SK-N-SH (cell line): ENCODE results near the gene TPP2.

ENCODE experiments used
- EZH2phosphoT487 ChIP-seq: fragments of 200-600 bp; sonication (generic); IDR thresholded peaks from 2 replicates; pipeline ENCODE4 v1.6.1; 2017; ENCODE audit warnings: low read depth, mixed run types, mild to moderate bottlenecking, antibody characterized with exemption, moderate library complexity, borderline replicate concordance
- SMC3 ChIP-seq: IDR thresholded peaks from 2 replicates; pipeline ENCODE4 v1.6.1; 2012; ENCODE audit warnings: low read depth, low read length, improper control_type of control experiment
- TF ChIP-seq, protein P1 (sequence below): IDR thresholded peaks from 2 replicates; pipeline ENCODE4 v1.4.0; 2012; ENCODE audit warnings: low read depth, borderline replicate concordance
- TF ChIP-seq, protein P2 (sequence below): fragments of 200-600 bp; sonication (generic); IDR thresholded peaks from 2 replicates; pipeline ENCODE4 v1.6.1; 2017; ENCODE audit warnings: antibody characterized with exemption, mild to moderate bottlenecking, moderate library complexity

DNA sequence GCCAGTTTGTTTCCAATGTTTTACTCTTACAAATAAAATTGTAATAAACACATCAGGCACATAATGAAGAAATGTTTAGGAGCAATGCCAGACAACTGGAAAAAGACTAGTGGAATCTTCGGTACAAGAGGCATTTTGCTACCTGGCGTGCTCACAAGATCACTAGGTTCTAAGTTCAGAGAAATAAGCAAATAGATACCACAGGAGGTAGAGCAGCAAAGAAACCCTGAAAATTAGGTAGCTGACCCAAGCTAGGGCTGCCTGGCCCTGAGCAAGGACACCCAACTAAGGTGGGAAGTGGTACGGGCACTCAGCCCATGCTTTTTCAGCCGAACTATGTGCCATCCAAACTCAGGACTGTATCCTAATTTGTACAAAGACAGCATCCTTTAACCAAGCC, 32.2 kb upstream of the TPP2 start:
- TF ChIP-seq SMC3 = no peak
- TF ChIP-seq EZH2phosphoT487 = no peak
- TF ChIP-seq, protein P1, sequence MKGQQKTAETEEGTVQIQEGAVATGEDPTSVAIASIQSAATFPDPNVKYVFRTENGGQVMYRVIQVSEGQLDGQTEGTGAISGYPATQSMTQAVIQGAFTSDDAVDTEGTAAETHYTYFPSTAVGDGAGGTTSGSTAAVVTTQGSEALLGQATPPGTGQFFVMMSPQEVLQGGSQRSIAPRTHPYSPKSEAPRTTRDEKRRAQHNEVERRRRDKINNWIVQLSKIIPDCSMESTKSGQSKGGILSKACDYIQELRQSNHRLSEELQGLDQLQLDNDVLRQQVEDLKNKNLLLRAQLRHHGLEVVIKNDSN = no peak
- TF ChIP-seq, protein P2, sequence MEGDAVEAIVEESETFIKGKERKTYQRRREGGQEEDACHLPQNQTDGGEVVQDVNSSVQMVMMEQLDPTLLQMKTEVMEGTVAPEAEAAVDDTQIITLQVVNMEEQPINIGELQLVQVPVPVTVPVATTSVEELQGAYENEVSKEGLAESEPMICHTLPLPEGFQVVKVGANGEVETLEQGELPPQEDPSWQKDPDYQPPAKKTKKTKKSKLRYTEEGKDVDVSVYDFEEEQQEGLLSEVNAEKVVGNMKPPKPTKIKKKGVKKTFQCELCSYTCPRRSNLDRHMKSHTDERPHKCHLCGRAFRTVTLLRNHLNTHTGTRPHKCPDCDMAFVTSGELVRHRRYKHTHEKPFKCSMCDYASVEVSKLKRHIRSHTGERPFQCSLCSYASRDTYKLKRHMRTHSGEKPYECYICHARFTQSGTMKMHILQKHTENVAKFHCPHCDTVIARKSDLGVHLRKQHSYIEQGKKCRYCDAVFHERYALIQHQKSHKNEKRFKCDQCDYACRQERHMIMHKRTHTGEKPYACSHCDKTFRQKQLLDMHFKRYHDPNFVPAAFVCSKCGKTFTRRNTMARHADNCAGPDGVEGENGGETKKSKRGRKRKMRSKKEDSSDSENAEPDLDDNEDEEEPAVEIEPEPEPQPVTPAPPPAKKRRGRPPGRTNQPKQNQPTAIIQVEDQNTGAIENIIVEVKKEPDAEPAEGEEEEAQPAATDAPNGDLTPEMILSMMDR = no peak
